Activated CD4-positive, alpha-beta T cell treated with anti-CD3 and anti-CD28 coated beads, Interleukin-2, amount 10 ng/mL, durations not matched to agents 7 days and 5 days (primary cell): ENCODE data around the gene PRDM5. TPM values are rescaled to one million over a fixed set of nuclear protein-coding genes. Genes with fewer than 3 reads are reported as not detected.

Source experiments
- CTCF ChIA-PET: fragments of 350-600 bp; sonication (Branson Sonifier 250); formaldehyde crosslinking; loops from one replicate; lab custom pipeline; 2021; ENCODE audit warnings: antibody characterized with exemption; lab: Charles Lee
- POLR2A ChIA-PET: fragments of 350-600 bp; sonication (Branson Sonifier 250); formaldehyde crosslinking; loops from one replicate; lab custom pipeline; 2021; ENCODE audit warnings: antibody characterized with exemption; lab: Charles Lee
- DNase-seq: peaks from one replicate; pipeline ENCODE4 v3.0.0-alpha.2; 2020
- H3K27ac Mint-ChIP-seq: one replicate; pipeline ENCODE4 v1.8.0; 2021; ENCODE audit warnings: mild to moderate bottlenecking, moderate library complexity, mixed read lengths
- H3K27me3 Mint-ChIP-seq: one replicate; pipeline ENCODE4 v1.8.0; 2021; ENCODE audit warnings: mixed read lengths
- H3K36me3 Mint-ChIP-seq: one replicate; pipeline ENCODE4 v1.8.0; 2021; ENCODE audit warnings: low read depth, mixed read lengths
- H3K4me1 Mint-ChIP-seq: one replicate; pipeline ENCODE4 v1.8.0; 2021; ENCODE audit warnings: mixed read lengths
- H3K4me3 Mint-ChIP-seq: one replicate; pipeline ENCODE4 v1.8.0; 2021; ENCODE audit warnings: mild to moderate bottlenecking, moderate library complexity, mixed read lengths
- H3K9me3 Mint-ChIP-seq: one replicate; pipeline ENCODE4 v1.8.0; 2021; ENCODE audit warnings: mixed read lengths
- total RNA-seq, 2 experiments: library from RNA; stranded (reverse); gene quantifications; one replicate each; pipeline ENCODE4 v1.2.3, GENCODE V29; 2021

PRDM5 gene
- total RNA-seq, 2 experiments from 2014 or later = not detected

GRCh38 chr4:120897981-120898719 lies 24.4 kb downstream of the PRDM5 start:
- Mint-ChIP-seq H3K9me3 (peaks cover 2% of the 10 kb centered on the region), H3K27ac (no peak overlapping the region), H3K27me3 (peaks cover 7% of the 10 kb centered on the region), H3K4me3 (no peak overlapping the region), H3K36me3 (no peaks in the 10 kb centered on the region), H3K4me1 (no peaks in the 10 kb centered on the region)
- CTCF ChIA-PET = no interaction called here
- POLR2A ChIA-PET = no interaction called here
- DNase-seq = no peak

GRCh38 chr4:120895554-120895953 lies 27.0 kb downstream of the PRDM5 start:
- POLR2A ChIA-PET = no interaction called here
- Mint-ChIP-seq H3K27me3 (peaks cover 7% of the 10 kb centered on the region), H3K4me3 (no peak overlapping the region), H3K9me3 (peaks cover 15% of the 10 kb centered on the region), H3K27ac (no peak overlapping the region), H3K36me3 (no peaks in the 10 kb centered on the region), H3K4me1 (no peaks in the 10 kb centered on the region)
- no peak for DNase-seq
- CTCF ChIA-PET = no interaction called here

GRCh38 chr4:120893314-120893713 lies 29.2 kb downstream of the PRDM5 start:
- peaks cover 7% of the 10 kb centered on the region for H3K27me3 Mint-ChIP-seq

GRCh38 chr4:120886191-120886590 lies 36.3 kb downstream of the PRDM5 start:
- no peak overlapping the region for H3K27ac Mint-ChIP-seq
- ChIA-PET POLR2A (no interaction called here), CTCF (no interaction called here)
- no peaks in the 10 kb centered on the region for H3K36me3 Mint-ChIP-seq
- no peak overlapping the region for H3K4me3 Mint-ChIP-seq
- H3K4me1 Mint-ChIP-seq = no peaks in the 10 kb centered on the region
- H3K27me3 Mint-ChIP-seq = no peaks in the 10 kb centered on the region
- no peak for DNase-seq
- peaks cover 3% of the 10 kb centered on the region for H3K9me3 Mint-ChIP-seq

More at GRCh38 chr4:120893314-120893713, 29.2 kb downstream of the PRDM5 start:
- Mint-ChIP-seq H3K36me3 (no peaks in the 10 kb centered on the region), H3K27ac (no peak overlapping the region), H3K9me3 (peaks cover 15% of the 10 kb centered on the region), H3K4me3 (no peak overlapping the region), H3K4me1 (no peaks in the 10 kb centered on the region)
- DNase-seq = no peak
- ChIA-PET CTCF (no interaction called here), POLR2A (no interaction called here)

GRCh38 chr4:120881846-120882245 lies 40.7 kb downstream of the PRDM5 start:
- Mint-ChIP-seq H3K27ac (no peak overlapping the region), H3K4me1 (no peaks in the 10 kb centered on the region), H3K27me3 (peaks cover 5% of the 10 kb centered on the region), H3K36me3 (no peaks in the 10 kb centered on the region), H3K9me3 (no peaks in the 10 kb centered on the region), H3K4me3 (no peak overlapping the region)
- CTCF ChIA-PET = no interaction called here
- POLR2A ChIA-PET = no interaction called here
- DNase-seq = no peak

- Mint-ChIP-seq H3K4me3 (no peak overlapping the region), H3K36me3 (no peaks in the 10 kb centered on the region), H3K4me1 (no peaks in the 10 kb centered on the region), H3K9me3 (no peaks in the 10 kb centered on the region), H3K27ac (no peak overlapping the region), H3K27me3 (peaks cover 5% of the 10 kb centered on the region)
- no peak for DNase-seq
- CTCF ChIA-PET = no interaction called here
- POLR2A ChIA-PET = no interaction called here
These were observed 41.2 kb downstream of the PRDM5 start for GRCh38 chr4:120881351-120881750.

- H3K36me3 Mint-ChIP-seq = no peaks in the 10 kb centered on the region
- H3K9me3 Mint-ChIP-seq = no peaks in the 10 kb centered on the region
- ChIA-PET CTCF (no interaction called here), POLR2A (no interaction called here)
- H3K4me1 Mint-ChIP-seq = no peaks in the 10 kb centered on the region
- DNase-seq = no peak
- H3K27me3 Mint-ChIP-seq = peaks cover 8% of the 10 kb centered on the region
- H3K27ac Mint-ChIP-seq = no peak overlapping the region
- H3K4me3 Mint-ChIP-seq = no peak overlapping the region
These were observed 45.5 kb downstream of the PRDM5 start for GRCh38 chr4:120877021-120877420.

GRCh38 chr4:120874792-120875774 lies 47.4 kb downstream of the PRDM5 start:
- no peak overlapping the region for H3K27ac Mint-ChIP-seq
- no peak overlapping the region for H3K4me3 Mint-ChIP-seq
- H3K9me3 Mint-ChIP-seq = no peaks in the 10 kb centered on the region
- ChIA-PET CTCF (no interaction called here), POLR2A (no interaction called here)
- peaks cover 8% of the 10 kb centered on the region for H3K27me3 Mint-ChIP-seq
- H3K4me1 Mint-ChIP-seq = no peaks in the 10 kb centered on the region
- no peaks in the 10 kb centered on the region for H3K36me3 Mint-ChIP-seq
- DNase-seq = no peak

- Mint-ChIP-seq H3K4me3 (no peak overlapping the region), H3K27me3 (peaks cover 4% of the 10 kb centered on the region), H3K9me3 (no peaks in the 10 kb centered on the region), H3K36me3 (no peaks in the 10 kb centered on the region), H3K27ac (no peak overlapping the region), H3K4me1 (no peaks in the 10 kb centered on the region)
- ChIA-PET CTCF (no interaction called here), POLR2A (no interaction called here)
- no peak for DNase-seq
These were observed 49.0 kb downstream of the PRDM5 start for GRCh38 chr4:120873554-120873953.

GRCh38 chr4:120871173-120871572 lies 51.4 kb downstream of the PRDM5 start:
- CTCF ChIA-PET = interaction anchor here (0.7 kb wide), 1 partner anchor 219 kb away, joined by 4 read pairs; no protein-coding TSS in a partner anchor

GRCh38 chr4:120870279-120870673 lies 52.2 kb downstream of the PRDM5 start:
- POLR2A ChIA-PET = no interaction called here
- CTCF ChIA-PET = no interaction called here

More at GRCh38 chr4:120871173-120871572, 51.4 kb downstream of the PRDM5 start:
- Mint-ChIP-seq H3K9me3 (no peaks in the 10 kb centered on the region), H3K4me3 (no peak overlapping the region), H3K36me3 (no peaks in the 10 kb centered on the region), H3K27ac (no peak overlapping the region), H3K4me1 (no peaks in the 10 kb centered on the region), H3K27me3 (peaks cover 3% of the 10 kb centered on the region)
- no peak for DNase-seq
- POLR2A ChIA-PET = no interaction called here

GRCh38 chr4:120869613-120870278 lies 52.8 kb downstream of the PRDM5 start:
- Mint-ChIP-seq H3K36me3 (no peaks in the 10 kb centered on the region), H3K9me3 (no peaks in the 10 kb centered on the region), H3K4me3 (no peak overlapping the region), H3K27me3 (no peaks in the 10 kb centered on the region), H3K4me1 (no peaks in the 10 kb centered on the region), H3K27ac (no peak overlapping the region)
- DNase-seq = no peak
- ChIA-PET CTCF (no interaction called here), POLR2A (no interaction called here)

More at GRCh38 chr4:120870279-120870673, 52.2 kb downstream of the PRDM5 start:
- Mint-ChIP-seq H3K36me3 (no peaks in the 10 kb centered on the region), H3K27ac (no peak overlapping the region), H3K9me3 (no peaks in the 10 kb centered on the region), H3K4me3 (no peak overlapping the region), H3K27me3 (no peaks in the 10 kb centered on the region), H3K4me1 (no peaks in the 10 kb centered on the region)
- DNase-seq = no peak

- H3K27ac Mint-ChIP-seq = no peak overlapping the region
- peaks cover 3% of the 10 kb centered on the region for H3K27me3 Mint-ChIP-seq
- POLR2A ChIA-PET = no interaction called here
- DNase-seq = no peak
- no peak overlapping the region for H3K4me3 Mint-ChIP-seq
- no peaks in the 10 kb centered on the region for H3K9me3 Mint-ChIP-seq
- CTCF ChIA-PET = no interaction called here
- H3K36me3 Mint-ChIP-seq = no peaks in the 10 kb centered on the region
- no peaks in the 10 kb centered on the region for H3K4me1 Mint-ChIP-seq
These were observed 55.0 kb downstream of the PRDM5 start for GRCh38 chr4:120867506-120867905.
